Mesenchymal stem cell (in vitro differentiated cells and primary cell): ENCODE measurements around the gene TRIO.

ENCODE experiments used
- DNase-seq: peaks from one replicate; pipeline ENCODE4 v3.0.0-alpha.2; 2013
- H2AFZ ChIP-seq: one replicate; pipeline ENCODE4 v1.6.1; 2013; ENCODE audit warnings: low read depth, mild to moderate bottlenecking, control low read depth, inconsistent platforms, low read length, moderate library complexity
- H2AK5ac ChIP-seq: 2 replicates; pipeline ENCODE4 v1.6.1; 2013; ENCODE audit warnings: low read length, moderate library complexity, mild to moderate bottlenecking, inconsistent platforms; ENCODE audit not compliant: severe bottlenecking
- H2BK120ac ChIP-seq: one replicate; pipeline ENCODE4 v1.6.1; 2013; ENCODE audit warnings: low read depth, mild to moderate bottlenecking, inconsistent platforms, low read length, moderate library complexity
- H2BK12ac ChIP-seq, 2 experiments: one replicate each; pipeline ENCODE4 v1.6.1; 2013; ENCODE audit warnings: inconsistent platforms in 2 of 2, low read length in 2 of 2, mild to moderate bottlenecking in 2 of 2, moderate library complexity in 2 of 2, control low read depth in 1 of 2
- H2BK15ac ChIP-seq: one replicate; pipeline ENCODE4 v1.6.1; 2013; ENCODE audit warnings: mild to moderate bottlenecking, low read depth, inconsistent platforms; ENCODE audit not compliant: poor library complexity, severe bottlenecking
- H2BK5ac ChIP-seq: 2 replicates; pipeline ENCODE4 v1.6.1; 2013; ENCODE audit warnings: low read depth, mild to moderate bottlenecking, low read length, control low read depth, inconsistent platforms; ENCODE audit not compliant: poor library complexity, severe bottlenecking
- H3K14ac ChIP-seq, 2 experiments: one replicate each; pipeline ENCODE4 v1.6.1; 2013; ENCODE audit warnings: inconsistent platforms in 2 of 2, low read length in 2 of 2, control low read depth in 1 of 2, mild to moderate bottlenecking in 1 of 2, moderate library complexity in 1 of 2
- H3K18ac ChIP-seq, 2 experiments: one replicate each; pipeline ENCODE4 v1.6.1; 2013; ENCODE audit warnings: inconsistent platforms in 2 of 2, low read length in 2 of 2, control low read depth in 1 of 2, low read depth in 1 of 2, mild to moderate bottlenecking in 1 of 2
- H3K23ac ChIP-seq, 2 experiments: one replicate each; pipeline ENCODE4 v1.6.1; 2013; ENCODE audit warnings: inconsistent platforms in 2 of 2, low read length in 2 of 2, mild to moderate bottlenecking in 2 of 2, moderate library complexity in 2 of 2, control low read depth in 1 of 2
- H3K27ac ChIP-seq: 2 replicates; pipeline ENCODE4 v1.5.1; 2013; ENCODE audit warnings: mild to moderate bottlenecking, moderate library complexity, low read length, control low read depth, inconsistent platforms; ENCODE audit not compliant: poor library complexity, severe bottlenecking
- H3K27me3 ChIP-seq, 2 experiments: 2 replicates each; pipeline versions ENCODE4 v1.6.1 to v1.7.0; 2013; ENCODE audit warnings: low read length in 2 of 2, mild to moderate bottlenecking in 2 of 2, moderate library complexity in 2 of 2, control low read depth in 1 of 2, inconsistent platforms in 1 of 2; ENCODE audit not compliant: control insufficient read depth in 1 of 2, insufficient read depth in 1 of 2
- H3K36me3 ChIP-seq, 2 experiments: 2 replicates each; pipeline versions ENCODE4 v1.6.1 to v1.7.0; 2013; ENCODE audit warnings: low read length in 2 of 2, control low read depth in 1 of 2, inconsistent platforms in 1 of 2, low read depth in 1 of 2, mild to moderate bottlenecking in 1 of 2; ENCODE audit not compliant: insufficient read depth in 2 of 2, control insufficient read depth in 1 of 2
- H3K4ac ChIP-seq, 2 experiments: one replicate each; pipeline ENCODE4 v1.6.1; 2013; ENCODE audit warnings: inconsistent platforms in 2 of 2, low read length in 2 of 2, mild to moderate bottlenecking in 2 of 2, moderate library complexity in 2 of 2, control low read depth in 1 of 2, low read depth in 1 of 2
- H3K4me1 ChIP-seq: 2 replicates; pipeline ENCODE4 v1.6.1; 2013; ENCODE audit warnings: low read depth, low read length, control low read depth; ENCODE audit not compliant: control insufficient read depth, insufficient read depth
- H3K4me2 ChIP-seq: 2 replicates; pipeline ENCODE4 v1.6.1; 2013; ENCODE audit warnings: low read length, mild to moderate bottlenecking, inconsistent platforms; ENCODE audit not compliant: poor library complexity, severe bottlenecking
- H3K4me3 ChIP-seq, 2 experiments: 2 replicates each; pipeline versions ENCODE4 v1.5.1 to v1.7.0; 2013; ENCODE audit warnings: low read length in 2 of 2, mild to moderate bottlenecking in 2 of 2, control low read depth in 1 of 2, low read depth in 1 of 2; ENCODE audit not compliant: insufficient read depth in 1 of 2
- H3K79me1 ChIP-seq: replicated peaks from 2 replicates; pipeline ENCODE4 v1.6.1; 2013; ENCODE audit warnings: mild to moderate bottlenecking, control low read depth, low read length, inconsistent platforms; ENCODE audit not compliant: poor library complexity, severe bottlenecking
- H3K9ac ChIP-seq: 2 replicates; pipeline ENCODE4 v1.7.0; 2013; ENCODE audit warnings: mild to moderate bottlenecking, low read length, moderate library complexity
- H3K9me3 ChIP-seq: 2 replicates; pipeline ENCODE4 v1.7.0; 2013; ENCODE audit warnings: mild to moderate bottlenecking, low read length; ENCODE audit not compliant: control insufficient read depth
- H4K8ac ChIP-seq: one replicate; pipeline ENCODE4 v1.6.1; 2013; ENCODE audit warnings: inconsistent platforms, mild to moderate bottlenecking, low read length, moderate library complexity
- H4K91ac ChIP-seq: one replicate; pipeline ENCODE4 v1.6.1; 2013; ENCODE audit warnings: mild to moderate bottlenecking, low read length, inconsistent platforms
- WGBS: methylation state at CpG from one replicate; pipeline ENCODE4 v1.1.7; 2013; ENCODE audit warnings: mixed read lengths; 5-methylcytosine and 5-hydroxymethylcytosine counted together

The TRIO gene

GRCh38 chr5:14138608-14139540, 4.3 kb upstream of the TRIO start:
- DNase-seq, result no peak

GRCh38 chr5:14141764-14142163, 1.4 kb upstream of the TRIO start:
- no peak overlapping the region for H3K4ac ChIP-seq
- H3K9me3 ChIP-seq, result no peaks in the 10 kb centered on the region
- DNase-seq, result no peak
- no peak overlapping the region for H2BK12ac ChIP-seq
- WGBS, result 83% methylated on average over 3 of the region's 3 CpGs
- no peak overlapping the region for H3K14ac ChIP-seq
- H3K23ac ChIP-seq, result no peak overlapping the region
- H3K27me3 ChIP-seq, result no peaks in the 10 kb centered on the region
- H3K9ac ChIP-seq, result peak overlapping the region; percentile 97
- H2AFZ ChIP-seq, result no peak overlapping the region
- peak overlapping the region; percentile 96 for H3K27ac ChIP-seq
- H3K18ac ChIP-seq, result peak overlapping the region in 1 of 2 experiments; percentile 67
- H3K79me1 ChIP-seq, result no peaks in the 10 kb centered on the region
- H4K91ac ChIP-seq, result no peak overlapping the region
- no peak overlapping the region for H2BK15ac ChIP-seq
- peaks cover 0 to 3% of the 10 kb centered on the region in 2 experiments for H3K36me3 ChIP-seq
- H2BK120ac ChIP-seq, result no peak overlapping the region
- no peak overlapping the region for H3K4me2 ChIP-seq
- H3K4me3 ChIP-seq, result peak overlapping the region in 1 of 2 experiments; percentile 88
- H4K8ac ChIP-seq, result no peak overlapping the region
- peak overlapping the region; percentile 36 for H2AK5ac ChIP-seq
- H3K4me1 ChIP-seq, result peaks cover 7% of the 10 kb centered on the region
- H2BK5ac ChIP-seq, result no peak overlapping the region

More at GRCh38 chr5:14138608-14139540, 4.3 kb upstream of the TRIO start:
- no peak overlapping the region for H4K91ac ChIP-seq
- H3K27me3 ChIP-seq, result no peaks in the 10 kb centered on the region
- H2BK120ac ChIP-seq, result no peak overlapping the region
- peaks cover 7% of the 10 kb centered on the region for H3K4me1 ChIP-seq
- H3K27ac ChIP-seq, result no peak overlapping the region
- no peak overlapping the region for H3K4ac ChIP-seq
- H3K9ac ChIP-seq, result no peak overlapping the region
- H3K14ac ChIP-seq, result no peak overlapping the region
- H2AK5ac ChIP-seq, result peak overlapping the region; percentile 18
- no peak overlapping the region for H3K18ac ChIP-seq
- H3K36me3 ChIP-seq, result no peaks in the 10 kb centered on the region
- H3K23ac ChIP-seq, result no peak overlapping the region
- no peaks in the 10 kb centered on the region for H3K9me3 ChIP-seq
- H3K4me3 ChIP-seq, result no peak overlapping the region
- H3K79me1 ChIP-seq, result no peaks in the 10 kb centered on the region
- no peak overlapping the region for H2BK12ac ChIP-seq
- 92% methylated on average over 11 of the region's 11 CpGs for WGBS
- H3K4me2 ChIP-seq, result no peak overlapping the region
- no peak overlapping the region for H2BK15ac ChIP-seq
- no peak overlapping the region for H2AFZ ChIP-seq
- no peak overlapping the region for H4K8ac ChIP-seq
- no peak overlapping the region for H2BK5ac ChIP-seq

- peak overlapping the region in 1 of 2 experiments; percentile 64 for H2BK12ac ChIP-seq
- H2AK5ac ChIP-seq, result peak overlapping the region; percentile 36
- H2AFZ ChIP-seq, result no peak overlapping the region
- peak overlapping the region; percentile 80 for H2BK120ac ChIP-seq
- peak overlapping the region; percentile 45 for H4K8ac ChIP-seq
- H3K27me3 ChIP-seq, result no peaks in the 10 kb centered on the region
- H3K23ac ChIP-seq, result peak overlapping the region in 1 of 2 experiments; percentile 31
- peaks cover 0 to 3% of the 10 kb centered on the region in 2 experiments for H3K36me3 ChIP-seq
- peak overlapping the region; percentile 71 for H2BK15ac ChIP-seq
- peak overlapping the region; percentile 77 to 86 for H3K18ac ChIP-seq
- H3K4ac ChIP-seq, result peak overlapping the region; percentile 76 to 89
- H3K9me3 ChIP-seq, result no peaks in the 10 kb centered on the region
- peak overlapping the region in 1 of 2 experiments; percentile 41 for H3K14ac ChIP-seq
- H3K79me1 ChIP-seq, result no peaks in the 10 kb centered on the region
- peak overlapping the region; percentile 96 for H3K27ac ChIP-seq
- H3K4me1 ChIP-seq, result peaks cover 7% of the 10 kb centered on the region
- H4K91ac ChIP-seq, result no peak overlapping the region
- H3K9ac ChIP-seq, result peak overlapping the region; percentile 97
- H3K4me3 ChIP-seq, result peak overlapping the region; percentile 67 to 88
- H2BK5ac ChIP-seq, result peak overlapping the region; percentile 97
- peak overlapping the region; percentile 66 for H3K4me2 ChIP-seq
- DNase-seq, result peak; percentile 63
- WGBS, result 15% methylated on average over 18 of the region's 19 CpGs
Measured at GRCh38 chr5:14142202-14142826, 828 bp upstream of the TRIO start.

GRCh38 chr5:14143546-14143840, 351 bp downstream of the TRIO start:
- peak overlapping the region; percentile 94 for H4K91ac ChIP-seq
- H2BK12ac ChIP-seq, result no peak overlapping the region
- peak overlapping the region; percentile 97 for H3K9ac ChIP-seq
- H3K27me3 ChIP-seq, result no peaks in the 10 kb centered on the region
- peaks cover 0 to 3% of the 10 kb centered on the region in 2 experiments for H3K36me3 ChIP-seq
- H2BK15ac ChIP-seq, result peak overlapping the region; percentile 35
- DNase-seq, result no peak
- H3K4me1 ChIP-seq, result peaks cover 8% of the 10 kb centered on the region
- peak overlapping the region; percentile 96 for H2BK120ac ChIP-seq
- peak overlapping the region; percentile 51 to 93 for H3K14ac ChIP-seq
- peak overlapping the region; percentile 98 for H2BK5ac ChIP-seq
- H2AFZ ChIP-seq, result peak overlapping the region; percentile 29
- H3K23ac ChIP-seq, result peak overlapping the region in 1 of 2 experiments; percentile 23
- H3K4me2 ChIP-seq, result no peak overlapping the region
- H3K79me1 ChIP-seq, result no peaks in the 10 kb centered on the region
- no peaks in the 10 kb centered on the region for H3K9me3 ChIP-seq
- no peak overlapping the region for H3K27ac ChIP-seq
- H4K8ac ChIP-seq, result peak overlapping the region; percentile 83
- peak overlapping the region; percentile 82 to 95 for H3K4ac ChIP-seq
- H3K18ac ChIP-seq, result peak overlapping the region; percentile 96 to 97
- no peak overlapping the region for H2AK5ac ChIP-seq
- WGBS, result 1% methylated on average over 17 of the region's 59 CpGs
- peak overlapping the region; percentile 67 to 92 for H3K4me3 ChIP-seq
